Activated CD4-positive, alpha-beta T cell treated with anti-CD3 and anti-CD28 coated beads for 24 hours (primary cell): ENCODE measurements around the gene IQCB1.
"Not testable (repeated sequence)": the region's sequence is repeated elsewhere in the genome, so short reads cannot be mapped to it uniquely, and the experiment has no call there.

Experiments used
- DNase-seq, 2 donors: peaks; one replicate each; pipeline ENCODE4 v3.0.0-alpha.2; 2020; ENCODE audit warnings: low read depth in 2 of 2

Gene IQCB1

DNA sequence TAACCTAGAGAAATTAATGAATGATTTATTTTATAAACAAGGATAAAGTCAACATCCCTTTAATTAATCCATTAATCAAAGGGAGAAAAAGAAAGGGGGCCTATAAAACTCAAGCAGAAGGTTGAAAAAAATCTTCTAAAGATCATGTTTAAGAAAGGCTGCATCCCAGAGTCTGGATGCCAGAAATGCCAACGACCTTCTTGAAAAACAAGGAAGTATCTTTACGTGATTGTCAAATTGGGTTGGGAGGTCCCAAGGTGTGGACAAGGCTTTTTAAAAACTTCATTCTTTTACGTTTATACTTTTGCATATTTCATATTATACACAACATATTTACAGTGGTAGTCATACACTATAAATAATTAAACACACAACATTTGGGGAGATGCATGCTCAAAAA lies 86.9 kb downstream of the IQCB1 start:
- DNase-seq, result no peak

DNA sequence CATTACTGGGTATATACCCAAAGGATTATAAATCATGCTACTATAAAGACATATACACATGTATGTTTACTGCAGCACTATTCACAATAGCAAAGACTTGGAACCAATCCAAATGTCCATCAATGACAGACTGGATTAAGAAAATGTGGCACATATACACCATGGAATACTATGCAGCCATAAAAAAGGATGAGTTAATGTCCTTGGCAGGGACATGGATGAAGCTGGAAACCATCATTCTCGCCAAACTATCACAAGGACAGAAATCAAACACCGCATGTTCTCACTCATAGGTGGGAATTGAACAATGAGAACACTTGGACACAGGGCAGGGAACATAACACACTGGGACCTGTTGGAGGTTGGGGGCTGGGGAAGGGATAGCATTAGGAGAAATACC lies 91.8 kb downstream of the IQCB1 start:
- DNase-seq, result not testable (repeated sequence)

DNA sequence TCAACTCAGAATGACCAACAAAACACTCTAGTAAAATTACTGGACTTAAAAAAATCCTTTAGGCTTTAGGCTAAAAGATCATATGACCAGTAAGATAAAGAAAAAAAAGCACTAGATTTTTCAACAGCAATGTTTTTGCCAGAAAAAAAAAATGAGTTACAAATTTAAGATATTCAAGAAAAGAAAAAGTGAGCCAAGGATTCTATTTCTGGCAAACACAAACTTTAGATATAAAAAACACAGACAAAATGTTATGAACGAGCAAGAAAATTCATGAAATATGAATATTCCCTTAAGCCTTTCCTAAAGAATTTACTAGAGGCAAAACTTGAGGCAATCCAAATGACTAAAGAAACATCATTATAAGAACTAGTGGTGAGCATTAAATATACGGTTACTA lies 94.0 kb downstream of the IQCB1 start:
- no peak for DNase-seq

DNA sequence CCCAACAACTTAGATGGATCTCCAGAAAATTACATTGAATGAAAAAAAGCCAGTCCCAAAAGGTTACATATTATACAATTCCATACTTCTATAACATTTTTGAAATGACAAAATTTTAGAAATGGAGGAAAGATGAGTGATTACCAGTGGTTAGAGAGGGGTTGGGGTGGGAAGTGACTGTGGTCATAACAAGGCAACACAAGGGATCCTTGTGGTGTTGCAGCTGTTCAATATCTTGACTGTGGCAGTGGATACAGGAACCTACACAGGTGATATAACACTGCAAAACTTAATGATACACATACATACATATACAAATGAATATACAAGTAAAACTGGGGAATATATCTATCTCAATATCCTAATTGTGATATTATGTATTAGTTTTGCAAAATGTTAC lies 95.0 kb downstream of the IQCB1 start:
- DNase-seq, result no peak

GRCh38 chr3:121737644-121738043 lies 97.2 kb downstream of the IQCB1 start:
- DNase-seq, result no peak

- DNase-seq, result no peak
Observed at GRCh38 chr3:121736112-121736511, 98.7 kb downstream of the IQCB1 start.

DNA sequence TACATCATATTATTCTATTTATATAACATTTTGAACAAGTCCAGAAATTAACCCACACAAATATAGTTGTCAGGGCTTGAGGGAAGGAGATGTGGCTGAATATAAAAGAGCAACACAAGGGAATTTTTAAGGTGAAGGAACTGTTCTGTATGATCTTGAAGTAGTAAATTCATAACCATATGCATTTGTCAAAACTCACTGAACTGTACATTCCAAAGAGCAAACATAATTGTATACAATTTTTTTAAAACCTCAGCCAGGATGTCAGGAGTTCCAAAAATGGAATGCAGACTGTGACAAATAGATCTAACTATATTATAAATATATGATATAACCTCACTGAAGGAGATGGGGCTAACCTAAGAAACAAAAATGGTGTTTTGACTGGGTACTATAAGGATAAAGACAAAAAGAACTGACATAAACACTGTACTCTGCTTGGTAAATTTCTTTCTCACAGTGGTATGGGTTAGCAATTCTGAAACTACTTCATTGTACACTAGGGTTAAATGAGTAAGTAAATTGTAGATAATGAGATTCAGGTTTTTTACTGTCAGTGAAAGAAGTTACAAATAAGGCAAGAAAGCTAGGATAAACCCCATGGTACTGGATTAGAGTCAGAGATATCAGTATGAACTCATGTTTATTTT lies 99.7 kb downstream of the IQCB1 start:
- DNase-seq, result no peak

DNA sequence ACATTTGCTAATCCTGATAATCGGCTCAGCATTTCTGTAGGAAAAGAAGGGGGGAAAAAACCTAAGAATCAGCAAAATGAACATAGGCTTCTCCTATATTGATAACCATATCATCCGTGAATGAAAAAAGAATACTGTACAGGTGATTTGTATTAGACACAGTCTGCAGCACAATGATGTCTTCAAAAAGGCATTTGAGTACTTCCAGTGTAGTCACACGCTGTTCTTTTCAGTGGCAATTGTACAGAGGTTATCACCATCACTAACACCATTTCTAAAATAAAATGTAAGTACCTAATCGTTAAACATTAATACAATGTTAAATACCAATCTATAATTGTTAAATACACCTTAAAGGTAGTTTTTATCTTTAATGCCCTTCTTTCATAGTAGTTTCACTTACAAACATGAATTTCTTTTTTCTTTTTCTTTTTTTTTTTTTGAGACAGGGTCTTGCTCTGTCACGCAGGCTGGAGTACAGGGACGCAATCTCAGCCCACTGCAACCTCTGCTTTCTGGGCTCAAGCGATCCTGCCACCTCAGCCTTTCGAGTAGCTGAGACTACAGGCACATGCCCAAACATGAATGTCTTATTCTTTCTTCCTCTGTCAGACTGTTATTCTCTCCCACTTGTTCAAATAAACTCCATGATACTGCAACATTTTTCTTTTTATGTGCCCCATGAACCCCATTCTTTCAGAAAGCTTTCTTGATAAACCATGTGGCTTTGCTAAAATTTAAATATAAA lies 103.7 kb downstream of the IQCB1 start:
- no peak for DNase-seq

DNA sequence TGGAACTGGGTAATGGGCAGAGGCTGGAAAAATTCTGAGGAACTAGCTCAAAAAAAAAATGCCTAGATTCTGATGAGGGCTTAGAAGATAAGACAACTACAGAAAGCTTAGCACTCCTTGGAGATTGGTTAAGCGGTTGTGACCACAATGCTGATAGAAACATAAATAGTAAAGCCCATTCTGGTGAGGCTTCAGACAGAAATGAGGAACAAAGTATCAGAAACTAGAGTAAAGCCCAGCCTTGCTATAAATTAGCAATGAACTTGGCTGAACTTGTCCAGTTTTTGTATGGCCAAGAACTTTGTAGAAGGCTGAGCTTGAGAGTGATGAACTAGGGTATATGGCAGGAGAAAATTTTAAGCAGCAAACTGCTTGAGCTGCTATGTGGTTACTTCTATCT lies 110.7 kb downstream of the IQCB1 start:
- DNase-seq, result no peak

DNA sequence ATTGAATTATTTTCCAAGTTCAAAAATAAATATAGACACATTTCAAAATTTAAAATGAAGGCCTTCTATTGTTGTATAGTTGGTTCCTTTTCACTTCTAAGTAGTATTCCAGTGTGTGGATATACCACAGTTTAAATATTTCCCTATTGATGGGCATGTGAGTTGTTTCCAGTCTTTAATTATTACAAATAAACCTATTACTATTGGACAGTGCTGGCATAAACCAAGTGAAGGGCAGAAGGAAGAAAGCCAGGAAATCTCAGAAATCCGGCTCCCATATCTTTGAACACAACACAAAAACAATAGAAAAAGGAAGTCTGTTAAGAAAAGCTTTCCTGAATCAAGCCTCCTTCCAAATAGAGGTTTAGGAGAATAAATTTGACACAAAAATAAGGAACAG lies 111.4 kb downstream of the IQCB1 start:
- no peak for DNase-seq

- no peak for DNase-seq
Observed at GRCh38 chr3:121722411-121722810, 112.4 kb downstream of the IQCB1 start.

- DNase-seq, result no peak
Observed at GRCh38 chr3:121720163-121720562, 114.7 kb downstream of the IQCB1 start.
